ENCODE measurements around the gene PREX1.

Gene PREX1

GRCh38 chr20:48807051-48807450 is 20.7 kb downstream of the PREX1 start:
- Histone ChIP-seq H3K4me1 (peaks cover 0 to 7% (median 5%) of the 10 kb centered on the region in 4 donors), H3K27ac (no peak overlapping the region)

GRCh38 chr20:48805716-48806115 is 22.1 kb downstream of the PREX1 start:
- no peaks in the 10 kb centered on the region for H3K27me3 ChIP-seq
- H3K4me1 ChIP-seq: peaks cover 0 to 7% (median 5%) of the 10 kb centered on the region in 4 donors
- no peak for DNase-seq
- intact Hi-C loops (cut with DNase I; ENCODE audit: low total_unique reads): no loop called here
- TF ChIP-seq, protein P1, sequence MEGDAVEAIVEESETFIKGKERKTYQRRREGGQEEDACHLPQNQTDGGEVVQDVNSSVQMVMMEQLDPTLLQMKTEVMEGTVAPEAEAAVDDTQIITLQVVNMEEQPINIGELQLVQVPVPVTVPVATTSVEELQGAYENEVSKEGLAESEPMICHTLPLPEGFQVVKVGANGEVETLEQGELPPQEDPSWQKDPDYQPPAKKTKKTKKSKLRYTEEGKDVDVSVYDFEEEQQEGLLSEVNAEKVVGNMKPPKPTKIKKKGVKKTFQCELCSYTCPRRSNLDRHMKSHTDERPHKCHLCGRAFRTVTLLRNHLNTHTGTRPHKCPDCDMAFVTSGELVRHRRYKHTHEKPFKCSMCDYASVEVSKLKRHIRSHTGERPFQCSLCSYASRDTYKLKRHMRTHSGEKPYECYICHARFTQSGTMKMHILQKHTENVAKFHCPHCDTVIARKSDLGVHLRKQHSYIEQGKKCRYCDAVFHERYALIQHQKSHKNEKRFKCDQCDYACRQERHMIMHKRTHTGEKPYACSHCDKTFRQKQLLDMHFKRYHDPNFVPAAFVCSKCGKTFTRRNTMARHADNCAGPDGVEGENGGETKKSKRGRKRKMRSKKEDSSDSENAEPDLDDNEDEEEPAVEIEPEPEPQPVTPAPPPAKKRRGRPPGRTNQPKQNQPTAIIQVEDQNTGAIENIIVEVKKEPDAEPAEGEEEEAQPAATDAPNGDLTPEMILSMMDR (IDR thresholded peaks at IDR 0.05): no peak
- H3K4me3 ChIP-seq: no peak overlapping the region
- no peaks in the 10 kb centered on the region for H3K36me3 ChIP-seq
- H3K27ac ChIP-seq: no peak overlapping the region
- no peaks in the 10 kb centered on the region for H3K9me3 ChIP-seq

More at GRCh38 chr20:48807051-48807450, 20.7 kb downstream of the PREX1 start:
- Histone ChIP-seq H3K9me3 (no peaks in the 10 kb centered on the region), H3K4me3 (no peak overlapping the region), H3K27me3 (no peaks in the 10 kb centered on the region), H3K36me3 (no peaks in the 10 kb centered on the region)
- TF ChIP-seq, protein P1 (IDR thresholded peaks at IDR 0.05): no peak
- no peak for DNase-seq
- intact Hi-C loops (cut with DNase I; ENCODE audit: low total_unique reads): no loop called here

DNA sequence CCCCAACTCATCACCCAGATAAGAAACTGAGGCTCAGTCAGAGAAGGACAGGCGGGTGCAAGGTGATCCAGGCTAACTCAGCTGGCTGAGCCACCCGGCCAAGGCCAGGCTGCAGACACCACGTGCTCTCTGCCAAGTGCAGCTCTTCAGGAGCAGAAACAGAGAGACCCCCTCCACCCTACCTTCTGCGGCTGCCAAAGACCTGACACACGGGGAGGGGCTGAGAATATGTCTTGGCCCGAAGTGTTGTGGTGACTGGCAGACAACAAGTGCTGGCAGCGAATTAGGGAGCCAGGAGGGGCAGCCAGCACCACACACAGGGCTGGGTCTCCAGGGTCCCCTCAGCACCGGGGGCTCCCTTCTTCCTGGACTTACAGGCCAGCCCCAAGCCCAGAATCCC is 22.5 kb downstream of the PREX1 start:
- Histone ChIP-seq H3K9me3 (no peaks in the 10 kb centered on the region), H3K36me3 (no peaks in the 10 kb centered on the region), H3K4me1 (peaks cover 0 to 10% (median 8%) of the 10 kb centered on the region in 4 donors), H3K27ac (no peak overlapping the region), H3K27me3 (no peaks in the 10 kb centered on the region), H3K4me3 (no peak overlapping the region)
- intact Hi-C loops (cut with DNase I; ENCODE audit: low total_unique reads): no loop called here
- DNase-seq: no peak
- TF ChIP-seq, protein P1 (IDR thresholded peaks at IDR 0.05): no peak

DNA sequence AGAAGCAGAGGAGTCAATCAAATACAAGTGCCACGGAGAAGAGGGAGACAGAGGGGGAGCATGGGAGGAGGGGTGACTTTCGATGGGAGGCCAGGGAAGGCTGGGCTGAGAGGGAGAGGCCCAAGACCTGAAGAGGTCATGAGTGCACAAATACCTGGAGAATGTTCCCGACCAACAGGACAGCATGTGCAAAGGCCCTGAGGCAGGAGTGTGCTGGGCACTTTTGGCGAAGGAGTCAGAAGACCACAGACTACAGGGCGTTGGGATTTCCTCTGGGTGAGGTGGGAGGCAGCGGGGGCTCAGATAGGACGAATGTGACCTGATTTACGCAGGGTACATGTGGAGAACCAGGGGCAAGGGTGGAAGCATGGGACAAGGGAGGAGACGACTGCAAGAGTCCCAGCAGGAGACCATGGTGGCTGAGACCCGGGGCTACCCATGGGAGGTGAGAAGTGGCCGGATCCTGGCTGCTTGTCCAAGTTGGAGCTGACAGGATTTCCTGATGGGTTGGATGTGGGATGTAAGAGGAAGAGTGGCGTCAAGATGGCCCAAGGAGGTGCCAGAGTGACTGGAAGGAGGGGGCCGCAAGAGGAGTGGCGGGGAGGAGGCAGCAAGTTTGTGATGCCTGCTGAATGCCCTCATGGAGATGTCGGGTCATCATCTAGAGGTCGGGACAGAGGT is 23.4 kb downstream of the PREX1 start:
- Histone ChIP-seq H3K27me3 (no peaks in the 10 kb centered on the region), H3K9me3 (no peaks in the 10 kb centered on the region), H3K4me1 (peaks cover 0 to 17% (median 10%) of the 10 kb centered on the region in 4 donors), H3K27ac (no peak overlapping the region), H3K36me3 (no peaks in the 10 kb centered on the region), H3K4me3 (no peak overlapping the region)
- no peak for DNase-seq
- TF ChIP-seq, protein P1 (IDR thresholded peaks at IDR 0.05): no peak
- intact Hi-C loops (cut with DNase I; ENCODE audit: low total_unique reads): no loop called here

DNA sequence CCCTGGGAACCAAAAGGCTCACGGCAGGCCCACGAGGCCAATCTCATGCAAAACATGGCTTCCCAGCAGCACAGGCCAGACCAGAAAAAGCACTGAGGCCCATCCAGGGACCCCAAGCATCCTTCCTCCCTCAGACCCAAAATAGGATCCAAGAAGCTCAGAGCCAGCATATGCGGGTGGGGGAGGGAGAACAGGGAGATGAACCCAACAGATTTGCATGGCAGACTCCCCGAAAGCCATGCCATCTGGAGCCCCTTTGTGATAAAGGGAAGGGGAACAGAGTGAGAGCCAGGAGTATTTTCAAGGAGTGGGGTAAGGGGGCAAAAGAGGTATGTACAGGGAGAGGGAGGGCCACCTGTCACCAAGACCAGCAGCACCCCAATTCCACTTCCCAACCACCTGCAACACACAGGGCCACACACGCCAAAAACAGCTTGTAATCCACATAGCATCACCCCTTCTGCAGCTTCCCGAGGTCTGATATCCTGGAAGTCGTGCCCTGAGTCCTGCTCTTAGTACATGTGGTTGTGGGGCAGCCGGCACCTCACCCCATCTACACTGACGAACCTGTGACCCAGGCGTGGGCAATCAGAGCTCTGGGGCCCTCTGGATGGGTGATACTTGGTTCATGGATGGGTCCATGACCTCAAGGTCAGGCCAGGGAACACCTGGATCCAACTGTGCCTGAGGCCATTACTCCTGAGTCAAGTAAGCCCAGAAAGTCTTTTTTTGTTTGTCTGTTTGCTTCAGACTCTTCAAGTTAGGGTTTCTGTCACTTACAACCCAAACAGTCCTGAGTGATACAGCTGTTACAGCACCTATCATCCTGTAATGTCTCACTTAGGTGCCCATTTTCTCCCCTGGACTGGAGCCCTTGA is 24.4 kb downstream of the PREX1 start:
- DNase-seq: no peak
- Histone ChIP-seq H3K36me3 (no peaks in the 10 kb centered on the region), H3K27me3 (no peaks in the 10 kb centered on the region), H3K27ac (no peak overlapping the region), H3K4me3 (no peak overlapping the region), H3K4me1 (peaks cover 0 to 17% (median 10%) of the 10 kb centered on the region in 4 donors), H3K9me3 (no peaks in the 10 kb centered on the region)
- intact Hi-C loops (cut with DNase I; ENCODE audit: low total_unique reads): no loop called here
- TF ChIP-seq, protein P1 (IDR thresholded peaks at IDR 0.05): no peak
